Liver (tissue), 9 donors: ENCODE results near the gene ERN1. TPM values are rescaled to one million over a fixed set of nuclear protein-coding genes. Genes with fewer than 3 reads are reported as not detected.

Experiments used
- DNase-seq: peaks from one replicate; pipeline ENCODE4 v3.0.0-alpha.2; 2017; ENCODE audit warnings: low spot score
- H3K27ac ChIP-seq, 2 donors: one replicate each; pipeline ENCODE4 v1.7.0; 2013; ENCODE audit warnings: inconsistent platforms in 2 of 2, low read length in 2 of 2, control low read depth in 1 of 2, low read depth in 1 of 2, mild to moderate bottlenecking in 1 of 2
- H3K27me3 ChIP-seq, 4 donors: one replicate each; pipeline versions ENCODE4 v1.6.1 to v1.7.0; 2013; ENCODE audit warnings: low read length in 3 of 4, inconsistent platforms in 1 of 4, mild to moderate bottlenecking in 1 of 4, moderate library complexity in 1 of 4; ENCODE audit not compliant: control insufficient read depth in 4 of 4, insufficient read depth in 4 of 4
- H3K36me3 ChIP-seq, 4 donors: one replicate each; pipeline versions ENCODE4 v1.6.1 to v1.7.0; 2013; ENCODE audit warnings: low read length in 3 of 4, mild to moderate bottlenecking in 3 of 4, low read depth in 1 of 4, moderate library complexity in 1 of 4; ENCODE audit not compliant: control insufficient read depth in 4 of 4, insufficient read depth in 3 of 4
- H3K4me1 ChIP-seq, 4 donors: one replicate each; pipeline versions ENCODE4 v1.6.1 to v1.7.0; 2013; ENCODE audit warnings: low read length in 3 of 4, mild to moderate bottlenecking in 3 of 4, moderate library complexity in 1 of 4; ENCODE audit not compliant: control insufficient read depth in 4 of 4, insufficient read depth in 4 of 4
- H3K4me3 ChIP-seq, 3 donors: one replicate each; pipeline versions ENCODE4 v1.6.1 to v1.7.0; 2013; ENCODE audit warnings: low read length in 3 of 3, control low read depth in 1 of 3, low read depth in 1 of 3, mild to moderate bottlenecking in 1 of 3
- H3K9ac ChIP-seq, 2 donors: one replicate each; pipeline ENCODE4 v1.7.0; 2013; ENCODE audit warnings: low read length in 2 of 2, mild to moderate bottlenecking in 2 of 2, moderate library complexity in 2 of 2, control low read depth in 1 of 2, low read depth in 1 of 2
- H3K9me3 ChIP-seq, 4 donors: one replicate each; pipeline versions ENCODE4 v1.6.1 to v1.7.0; 2013; ENCODE audit warnings: low read length in 3 of 4; ENCODE audit not compliant: control insufficient read depth in 4 of 4
- ATF3 ChIP-seq: IDR thresholded peaks from 2 replicates; pipeline ENCODE4 v1.6.1; 2016; ENCODE audit warnings: antibody characterized with exemption
- CTCF ChIP-seq: fragments of 150-350 bp; IDR thresholded peaks from 2 replicates; pipeline ENCODE4 v1.5.1; 2017; ENCODE audit warnings: improper control_type of control experiment, low read depth, low read length; ENCODE audit not compliant: missing input control
- EGR1 ChIP-seq, 2 donors: IDR thresholded peaks; 2 replicates each; pipeline ENCODE4 v1.6.1; 2016 to 2018; ENCODE audit warnings: antibody characterized with exemption in 2 of 2, low read depth in 2 of 2
- FOXA1 ChIP-seq: IDR thresholded peaks from 2 replicates; pipeline ENCODE4 v1.6.1; 2016; ENCODE audit warnings: antibody characterized with exemption
- GABPA ChIP-seq, 2 donors: IDR thresholded peaks in 1 of 2; conservative IDR thresholded peaks in 1 of 2; 2 replicates each; pipeline ENCODE4 v1.6.1; 2016; ENCODE audit warnings: antibody characterized with exemption in 2 of 2, mild to moderate bottlenecking in 1 of 2, moderate library complexity in 1 of 2
- HNF4A ChIP-seq, 2 donors: conservative IDR thresholded peaks; 2 replicates each; pipeline ENCODE4 v1.6.1; 2016; ENCODE audit warnings: antibody characterized with exemption in 2 of 2, mild to moderate bottlenecking in 2 of 2
- HNF4G ChIP-seq: IDR thresholded peaks from 2 replicates; pipeline ENCODE4 v1.6.1; 2016; ENCODE audit warnings: antibody characterized with exemption
- MAX ChIP-seq: IDR thresholded peaks from 2 replicates; pipeline ENCODE4 v1.6.1; 2016; ENCODE audit warnings: antibody characterized with exemption
- NR2F2 ChIP-seq: IDR thresholded peaks from 2 replicates; pipeline ENCODE4 v1.6.1; 2016; ENCODE audit warnings: antibody characterized with exemption
- RAD21 ChIP-seq, 2 donors: IDR thresholded peaks; 2 replicates each; pipeline ENCODE4 v1.6.1; 2016; ENCODE audit warnings: antibody characterized with exemption in 2 of 2, mild to moderate bottlenecking in 2 of 2
- REST ChIP-seq: IDR thresholded peaks from 2 replicates; pipeline ENCODE4 v1.6.1; 2016; ENCODE audit warnings: antibody characterized with exemption, mild to moderate bottlenecking
- RXRA ChIP-seq, 2 donors: IDR thresholded peaks; 2 replicates each; pipeline ENCODE4 v1.6.1; 2017 to 2018; ENCODE audit warnings: antibody characterized with exemption in 2 of 2, mild to moderate bottlenecking in 1 of 2
- SP1 ChIP-seq: IDR thresholded peaks from 2 replicates; pipeline ENCODE4 v1.6.1; 2018; ENCODE audit warnings: antibody characterized with exemption, mild to moderate bottlenecking
- YY1 ChIP-seq: IDR thresholded peaks from 2 replicates; pipeline ENCODE4 v1.6.1; 2016; ENCODE audit warnings: antibody characterized with exemption, mild to moderate bottlenecking
- WGBS: extraction: QIAGEN DNeasy Blood & Tissue Kit; methylation state at CpG from one replicate; pipeline ENCODE4 v1.1.7; 2013; 5-methylcytosine and 5-hydroxymethylcytosine counted together
- polyA plus RNA-seq, 2 donors: library from polyadenylated mRNA; stranded (reverse) in 1 of 2; unstranded in 1 of 2; fragments of 200-250 nt in 1 of 2; fragments of >200 nt in 1 of 2; fragmentation: Nextera tagmentation in 1 of 2; extraction: Ambion mirVana in 1 of 2; gene quantifications; one replicate each; pipeline versions ENCODE4 v1.2.1 to v1.2.3, GENCODE V29; 2013 to 2015
- total RNA-seq, 2 donors: library from RNA; depleted of rRNA; stranded (reverse); fragments of >200 nt; gene quantifications; one replicate each; pipeline ENCODE4 v1.2.3, GENCODE V29; 2014
- donor health status: healthy.
- donor health status: healthy.
- donor health status: healthy.
- donor health status: healthy.
- donor health status: healthy.

Gene ERN1
- total and polyA plus RNA-seq, 4 donors: 6.3 to 35.1 (median 14.9) TPM

- TF ChIP-seq CTCF: no peak
- TF ChIP-seq MAX: peak; percentile 98
Measured at GRCh38 chr17:64081802-64082799, 47.8 kb downstream of the ERN1 start (continued).

- H3K27me3 ChIP-seq: no peaks in the 10 kb centered on the region
- no peak overlapping the region for H3K9ac ChIP-seq
- peaks cover 29 to 50% (median 32%) of the 10 kb centered on the region in 4 donors for H3K4me1 ChIP-seq
- H3K27ac ChIP-seq: peak overlapping the region; percentile 14 to 58
- H3K36me3 ChIP-seq: peaks cover 0 to 12% (median 8%) of the 10 kb centered on the region in 4 donors
- no peak for DNase-seq
- H3K9me3 ChIP-seq: no peaks in the 10 kb centered on the region
- WGBS: 81% methylated on average over 3 of the region's 3 CpGs
- H3K4me3 ChIP-seq: no peak overlapping the region
- peak; percentile 71 for TF ChIP-seq HNF4A (conservative IDR thresholded peaks at IDR 0.05)
- TF ChIP-seq HNF4G: peak; percentile 32
- TF ChIP-seq RXRA (IDR thresholded peaks at IDR 0.05): peak in 1 of 2 donors; percentile 43
- no peak for TF ChIP-seq EGR1 (IDR thresholded peaks at IDR 0.05; ENCODE audit: low read depth in 2 of 2)
- no peak for TF ChIP-seq CTCF
- peak; percentile 8 for TF ChIP-seq SP1
Measured at GRCh38 chr17:64080174-64080618, 49.7 kb downstream of the ERN1 start.

- Histone ChIP-seq H3K4me1 (peaks cover 21 to 43% (median 34%) of the 10 kb centered on the region in 4 donors), H3K27ac (peak overlapping the region; percentile 37 to 92), H3K36me3 (peaks cover 0 to 14% (median 12%) of the 10 kb centered on the region in 4 donors), H3K9ac (no peak overlapping the region), H3K4me3 (no peak overlapping the region), H3K9me3 (no peaks in the 10 kb centered on the region), H3K27me3 (no peaks in the 10 kb centered on the region)
- WGBS: 91% methylated on average over 11 of the region's 11 CpGs
- no peak for DNase-seq
- TF ChIP-seq EGR1 (IDR thresholded peaks at IDR 0.05; ENCODE audit: low read depth in 2 of 2) (no peak), RAD21 (IDR thresholded peaks at IDR 0.05) (no peak), ATF3 (no peak), HNF4G (no peak), RXRA (IDR thresholded peaks at IDR 0.05) (no peak), GABPA (IDR thresholded peaks at IDR 0.05 in 1 of 2, conservative IDR thresholded peaks at IDR 0.05 in 1 of 2) (no peak), MAX (no peak), REST (no peak), NR2F2 (no peak), YY1 (no peak), CTCF (no peak), SP1 (no peak), FOXA1 (no peak)
Measured at GRCh38 chr17:64077379-64077778, 52.6 kb downstream of the ERN1 start.
